ENCODE data around the gene SLIT1.

GRCh38 chr10:96967847-96968246, 217.9 kb downstream of the SLIT1 start:
- TF ChIP-seq POLR2AphosphoS5 (IDR thresholded peaks at IDR 0.05; ENCODE audit: low read depth, low read length) (no peak), POLR2A (IDR thresholded peaks at IDR 0.05; ENCODE audit: low read depth, low read length) (no peak)

Measured in GM12892 (cell line).